HCT116 (cell line): Measurements from ENCODE around the gene ANKFN1. TPM values are rescaled to one million over a fixed set of nuclear protein-coding genes. Genes with fewer than 3 reads are reported as not detected.

ENCODE experiments used
- ATAC-seq: fragments of 200-7000 bp; cut with Tn5 transposase; 2 replicates; pipeline ENCODE4 v1.9.1; 2020; ENCODE audit warnings: mild to moderate bottlenecking, moderate library complexity
- BruUV-seq: library from RNA; stranded (reverse); fragments of 400-500 nt; replicated peaks from 2 replicates; lab custom pipeline; 2021; lab: Mats Ljungman, UMichigan
- CTCF ChIA-PET: fragments of 300-600 bp; sonication (Branson Sonifier 250); formaldehyde crosslinking; loops from one replicate; lab custom pipeline; 2021; ENCODE audit warnings: antibody characterized with exemption; lab: Charles Lee
- POLR2A ChIA-PET: fragments of 300-600, 350-600 bp; sonication (Branson Sonifier 250); formaldehyde crosslinking; loops from one replicate; lab custom pipeline; 2021; ENCODE audit warnings: antibody characterized with exemption; lab: Charles Lee
- RAD21 ChIA-PET, 2 experiments: fragments of 300-600 bp; sonication (Branson Sonifier 250); formaldehyde crosslinking; loops; one replicate each; lab custom pipeline; 2023; ENCODE audit warnings: low total read pairs in 2 of 2; ENCODE audit not compliant: uncharacterized antibody in 2 of 2, unreplicated experiment in 2 of 2, low non-redundant PET in 1 of 2; lab: Charles Lee
- DNase-seq: peaks from one replicate; pipeline ENCODE4 v3.0.0-alpha.2; 2010; ENCODE audit warnings: low read depth, low spot score
- H2AFZ ChIP-seq: fragments of 200-600 bp; shearing (Covaris generic), sonication (generic); 2 replicates; pipeline ENCODE4 v1.6.1; 2017; ENCODE audit warnings: low read depth, mixed run types, mixed read lengths, antibody characterized with exemption, low read length; ENCODE audit not compliant: poor library complexity, severe bottlenecking
- H3K27ac ChIP-seq: 2 replicates; pipeline ENCODE4 v1.5.1; 2012; ENCODE audit warnings: low read depth, low read length
- H3K27me3 ChIP-seq: fragments of 200-600 bp; sonication (generic); 2 replicates; pipeline ENCODE4 v1.6.1; 2016; ENCODE audit warnings: mixed run types, low read length, mixed read lengths; ENCODE audit not compliant: insufficient read depth
- H3K36me3 ChIP-seq, 2 experiments: fragments of 200-500 bp in 1 of 2; fragments of 200-600 bp in 1 of 2; sonication (Bioruptor generic) in 1 of 2; sonication (generic) in 1 of 2; 2 replicates each; pipeline versions ENCODE4 v1.5.1 to v1.6.1; 2014 to 2016; ENCODE audit warnings: low read length in 2 of 2, inconsistent platforms in 1 of 2, mixed read lengths in 1 of 2, mixed run types in 1 of 2; ENCODE audit not compliant: insufficient read depth in 2 of 2, control insufficient read depth in 1 of 2
- H3K4me1 ChIP-seq, 2 experiments: fragments of 200-600 bp in 1 of 2; sonication (generic) in 1 of 2; 2 replicates each; pipeline versions ENCODE4 v1.5.1 to v1.6.1; 2012 to 2017; ENCODE audit warnings: low read length in 2 of 2, inconsistent platforms in 1 of 2, mild to moderate bottlenecking in 1 of 2, mixed read lengths in 1 of 2, mixed run types in 1 of 2, moderate library complexity in 1 of 2; ENCODE audit not compliant: insufficient read depth in 2 of 2, control insufficient read depth in 1 of 2
- H3K4me2 ChIP-seq: fragments of 200-600 bp; sonication (generic); 2 replicates; pipeline ENCODE4 v1.6.1; 2017; ENCODE audit warnings: mixed run types, low read length, mixed read lengths
- H3K4me3 ChIP-seq, 2 experiments: fragments of 200-600 bp in 1 of 2; sonication (generic) in 1 of 2; replicated peaks in 1 of 2; 2 replicates each; pipeline ENCODE4 v1.5.1; 2011 to 2016; ENCODE audit warnings: low read length in 2 of 2, control low read depth in 1 of 2, low read depth in 1 of 2, mild to moderate bottlenecking in 1 of 2, mixed read lengths in 1 of 2, mixed run types in 1 of 2
- H3K79me2 ChIP-seq: fragments of 200-600 bp; sonication (generic); 2 replicates; pipeline ENCODE4 v1.6.1; 2017; ENCODE audit warnings: mild to moderate bottlenecking, mixed run types, low read length, moderate library complexity, mixed read lengths; ENCODE audit not compliant: insufficient read depth
- H3K9ac ChIP-seq: fragments of 200-600 bp; sonication (generic); 2 replicates; pipeline ENCODE4 v1.6.1; 2016; ENCODE audit warnings: low read length, mixed read lengths
- H3K9me2 ChIP-seq: fragments of 200-600 bp; sonication (generic), shearing (Covaris generic); 2 replicates; pipeline ENCODE4 v1.6.1; 2017; ENCODE audit warnings: mixed run types, mild to moderate bottlenecking, moderate library complexity; ENCODE audit not compliant: insufficient read depth
- H3K9me3 ChIP-seq, 2 experiments: fragments of 200-500 bp in 1 of 2; fragments of 200-600 bp in 1 of 2; sonication (Bioruptor generic) in 1 of 2; sonication (generic) in 1 of 2; 2 replicates each; pipeline ENCODE4 v1.6.1; 2014 to 2017; ENCODE audit warnings: low read length in 2 of 2, mixed read lengths in 2 of 2, inconsistent platforms in 1 of 2, low read depth in 1 of 2, mild to moderate bottlenecking in 1 of 2, mixed run types in 1 of 2, moderate library complexity in 1 of 2; ENCODE audit not compliant: control insufficient read depth in 1 of 2, insufficient read depth in 1 of 2
- H4K20me1 ChIP-seq: fragments of 200-600 bp; sonication (generic), shearing (Covaris generic); 2 replicates; pipeline ENCODE4 v1.6.1; 2017; ENCODE audit warnings: mixed run types, mild to moderate bottlenecking, moderate library complexity; ENCODE audit not compliant: insufficient read depth
- ATF3 ChIP-seq: IDR thresholded peaks from 2 replicates; pipeline ENCODE4 v1.6.1; 2012
- CBX3 ChIP-seq: IDR thresholded peaks from 2 replicates; pipeline ENCODE4 v1.6.1; 2012; ENCODE audit warnings: low read depth
- EGR1 ChIP-seq: IDR thresholded peaks from 2 replicates; pipeline ENCODE4 v1.6.1; 2012; ENCODE audit warnings: low read depth
- FOSL1 ChIP-seq: IDR thresholded peaks from 2 replicates; pipeline ENCODE4 v1.6.1; 2012; ENCODE audit warnings: low read depth
- RAD21 ChIP-seq: IDR thresholded peaks from 2 replicates; pipeline ENCODE4 v1.6.1; 2012; ENCODE audit warnings: low read depth, mild to moderate bottlenecking
- TCF7L2 ChIP-seq: IDR thresholded peaks from 2 replicates; pipeline ENCODE4 v1.7.0; 2011; ENCODE audit warnings: borderline replicate concordance, inconsistent platforms; ENCODE audit not compliant: insufficient read depth, insufficient read length; ENCODE audit errors: extremely low read depth
- YY1 ChIP-seq: IDR thresholded peaks from 2 replicates; pipeline ENCODE4 v1.6.1; 2011; ENCODE audit warnings: low read length, low read depth, moderate library complexity, mild to moderate bottlenecking; ENCODE audit not compliant: insufficient replicate concordance; ENCODE audit errors: extremely low read depth
- intact Hi-C: fragments of 100-400 bp; cut with micrococcal nuclease; formaldehyde crosslinking; loops from 2 replicates; pipeline ENCODE4 v1.10.0; 2022
- total RNA-seq: library from RNA; stranded (reverse); gene quantifications from one replicate; pipeline ENCODE4 v1.2.1, GENCODE V29; 2021; ENCODE audit not compliant: unreplicated experiment

ANKFN1 gene
- total RNA-seq, 1 experiment from 2014 or later: 1.1 TPM

GRCh38 chr17:56290802-56291118 lies 137.5 kb downstream of the ANKFN1 start:
- no peak for DNase-seq
- POLR2A ChIA-PET: no interaction called here
- H3K36me3 ChIP-seq: no peaks in the 10 kb centered on the region
- H3K9me3 ChIP-seq: no peaks in the 10 kb centered on the region
- peaks cover 7% of the 10 kb centered on the region; the same call in 1 of the 2 replicates for H3K27me3 ChIP-seq
- no peak for TF ChIP-seq EGR1
- no peak for TF ChIP-seq YY1
- no peak for TF ChIP-seq TCF7L2
- H3K9ac ChIP-seq: no peak overlapping the region
- H3K4me1 ChIP-seq: no peaks in the 10 kb centered on the region
- ATAC-seq: no peak
- H3K9me2 ChIP-seq: no peaks in the 10 kb centered on the region
- no peaks in the 10 kb centered on the region for H4K20me1 ChIP-seq
- no peaks in the 10 kb centered on the region for H3K79me2 ChIP-seq
- H2AFZ ChIP-seq: no peak overlapping the region
- CTCF ChIA-PET: no interaction called here
- no peak overlapping the region for H3K27ac ChIP-seq
- intact Hi-C loops: no loop called here
- no TSS peak for BruUV-seq
- no peak overlapping the region for H3K4me3 ChIP-seq
- peak overlapping the region; percentile 4; the same call in 1 of the 2 replicates for H3K4me2 ChIP-seq
- RAD21 ChIA-PET: no interaction called here

- ATAC-seq (no peak), DNase-seq (no peak)
- Histone ChIP-seq H2AFZ (no peak overlapping the region), H3K9ac (no peak overlapping the region), H3K4me3 (no peak overlapping the region), H3K79me2 (no peaks in the 10 kb centered on the region), H3K4me2 (no peak overlapping the region), H3K36me3 (no peaks in the 10 kb centered on the region), H3K9me3 (no peaks in the 10 kb centered on the region), H3K27ac (no peak overlapping the region), H3K27me3 (peaks cover 7% of the 10 kb centered on the region; the same call in 1 of the 2 replicates)
- POLR2A ChIA-PET: no interaction called here
- RAD21 ChIA-PET: no interaction called here
- intact Hi-C loops: no loop called here
- BruUV-seq: no TSS peak
- TF ChIP-seq CBX3 (no peak), ATF3 (no peak), FOSL1 (no peak), RAD21 (no peak)
- TF ChIP-seq, all 23 proteins: peak for 0
- CTCF ChIA-PET: no interaction called here
- Histone ChIP-seq H3K9me2 (no peaks in the 10 kb centered on the region), H4K20me1 (no peaks in the 10 kb centered on the region), H3K4me1 (no peaks in the 10 kb centered on the region)
Measured at GRCh38 chr17:56291226-56291805, 138.0 kb downstream of the ANKFN1 start.
